HG03095 (cell line): ENCODE data around the gene DNMT3A.

Experiments used
- ATAC-seq: cut with Tn5 transposase; IDR thresholded peaks from one replicate; pipeline ENCODE4 v1.9.1; 2021; ENCODE audit warnings: moderate library complexity; ENCODE audit not compliant: unreplicated experiment

Gene DNMT3A

GRCh38 chr2:25245141-25245540, 96.6 kb downstream of the DNMT3A start:
- ATAC-seq, result no peak

GRCh38 chr2:25243995-25244394, 97.7 kb downstream of the DNMT3A start:
- ATAC-seq, result no peak

- ATAC-seq, result no peak
These were observed 100.3 kb downstream of the DNMT3A start for GRCh38 chr2:25241452-25241851.

GRCh38 chr2:25240636-25241035, 101.1 kb downstream of the DNMT3A start:
- ATAC-seq, result no peak

GRCh38 chr2:25238920-25239319, 102.8 kb downstream of the DNMT3A start:
- no peak for ATAC-seq

GRCh38 chr2:25237764-25238163, 104.0 kb downstream of the DNMT3A start:
- no peak for ATAC-seq

GRCh38 chr2:25236736-25237135, 105.0 kb downstream of the DNMT3A start:
- no peak for ATAC-seq

- no peak for ATAC-seq
These were observed 107.0 kb downstream of the DNMT3A start for GRCh38 chr2:25234738-25235137.

GRCh38 chr2:25233916-25234605, 107.7 kb downstream of the DNMT3A start:
- no peak for ATAC-seq

- no peak for ATAC-seq
These were observed 109.4 kb downstream of the DNMT3A start for GRCh38 chr2:25232248-25232825.

- no peak for ATAC-seq
These were observed 110.8 kb downstream of the DNMT3A start for GRCh38 chr2:25230948-25231311.

- no peak for ATAC-seq
These were observed 111.4 kb downstream of the DNMT3A start for GRCh38 chr2:25230198-25230947.

- ATAC-seq, result no peak
These were observed 112.2 kb downstream of the DNMT3A start for GRCh38 chr2:25229279-25230197.

GRCh38 chr2:25228848-25229278, 112.9 kb downstream of the DNMT3A start:
- ATAC-seq, result no peak

GRCh38 chr2:25227576-25227975, 114.1 kb downstream of the DNMT3A start:
- ATAC-seq, result no peak

GRCh38 chr2:25226827-25227226, 114.9 kb downstream of the DNMT3A start:
- ATAC-seq, result no peak

- no peak for ATAC-seq
These were observed 119.1 kb downstream of the DNMT3A start for GRCh38 chr2:25222477-25223121.

GRCh38 chr2:25221579-25221978, 120.1 kb downstream of the DNMT3A start:
- no peak for ATAC-seq

GRCh38 chr2:25220313-25220712, 121.4 kb downstream of the DNMT3A start:
- no peak for ATAC-seq

- no peak for ATAC-seq
These were observed 122.1 kb downstream of the DNMT3A start for GRCh38 chr2:25219621-25220020.

GRCh38 chr2:25218100-25218499, 123.6 kb downstream of the DNMT3A start:
- no peak for ATAC-seq
